Measurements from ENCODE around the gene GBA3.

- TF ChIP-seq CTCF (IDR thresholded peaks at IDR 0.05): no peak
- TF ChIP-seq POLR2A (IDR thresholded peaks at IDR 0.05): no peak
Observed at GRCh38 chr4:22736912-22737311, 44.2 kb downstream of the GBA3 start.

Measured in esophagus squamous epithelium (tissue), 4 donors.